ENCODE data around the gene ALG1. TPM values are rescaled to one million over a fixed set of nuclear protein-coding genes. Genes with fewer than 3 reads are reported as not detected.

ALG1 gene, protein sequence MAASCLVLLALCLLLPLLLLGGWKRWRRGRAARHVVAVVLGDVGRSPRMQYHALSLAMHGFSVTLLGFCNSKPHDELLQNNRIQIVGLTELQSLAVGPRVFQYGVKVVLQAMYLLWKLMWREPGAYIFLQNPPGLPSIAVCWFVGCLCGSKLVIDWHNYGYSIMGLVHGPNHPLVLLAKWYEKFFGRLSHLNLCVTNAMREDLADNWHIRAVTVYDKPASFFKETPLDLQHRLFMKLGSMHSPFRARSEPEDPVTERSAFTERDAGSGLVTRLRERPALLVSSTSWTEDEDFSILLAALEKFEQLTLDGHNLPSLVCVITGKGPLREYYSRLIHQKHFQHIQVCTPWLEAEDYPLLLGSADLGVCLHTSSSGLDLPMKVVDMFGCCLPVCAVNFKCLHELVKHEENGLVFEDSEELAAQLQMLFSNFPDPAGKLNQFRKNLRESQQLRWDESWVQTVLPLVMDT
- total RNA-seq (2012; rRNA removed) = 27.4 and 34.1 TPM in 2 replicates

- H3K4me2 ChIP-seq (ENCODE audit: low read length) = peak within 1 kb of the TSS; percentile 87
- peaks cover 15% of the 10 kb centered on the region for H3K4me1 ChIP-seq (ENCODE audit: control insufficient read depth, insufficient read depth, low read length)
- H3K36me3 ChIP-seq (ENCODE audit: insufficient read depth, low read length) = peaks cover 14% of the 10 kb centered on the region
- peak within 1 kb of the TSS; percentile 90 for H3K4me3 ChIP-seq (ENCODE audit: low read length)
- peaks cover 9% of the 10 kb centered on the region for H3K27me3 ChIP-seq (ENCODE audit: control insufficient read depth, insufficient read depth, low read length)
- H3K9ac ChIP-seq (ENCODE audit: low read depth, low read length) = peak within 1 kb of the TSS; percentile 88
- H3K9me3 ChIP-seq (replicated peaks; ENCODE audit: low read length) = no peaks in the 10 kb centered on the region
These were observed at the start of gene ALG1 for GRCh38 chr16:5071681-5072333. Gene ALG1 (plus strand): TSS chr16:5071843. CDS start chr16:5071850, 7 bp downstream.

GRCh38 chr16:5022521-5022920, 49.1 kb upstream of the ALG1 start:
- H3K36me3 ChIP-seq (ENCODE audit: insufficient read depth, low read length) = no peaks in the 10 kb centered on the region
- H3K9me3 ChIP-seq (replicated peaks; ENCODE audit: low read length) = no peaks in the 10 kb centered on the region
- no peak overlapping the region for H3K4me2 ChIP-seq (ENCODE audit: low read length)
- H3K9ac ChIP-seq (ENCODE audit: low read depth, low read length) = no peak overlapping the region
- no peaks in the 10 kb centered on the region for H3K4me1 ChIP-seq (ENCODE audit: control insufficient read depth, insufficient read depth, low read length)
- H3K27me3 ChIP-seq (ENCODE audit: control insufficient read depth, insufficient read depth, low read length) = peaks cover 24% of the 10 kb centered on the region
- H3K4me3 ChIP-seq (ENCODE audit: low read length) = no peak overlapping the region

GRCh38 chr16:5024632-5025031, 47.0 kb upstream of the ALG1 start:
- Histone ChIP-seq H3K4me3 (ENCODE audit: low read length) (no peak overlapping the region), H3K27me3 (ENCODE audit: control insufficient read depth, insufficient read depth, low read length) (peaks cover 7% of the 10 kb centered on the region), H3K9me3 (replicated peaks; ENCODE audit: low read length) (no peaks in the 10 kb centered on the region), H3K4me2 (ENCODE audit: low read length) (no peak overlapping the region), H3K9ac (ENCODE audit: low read depth, low read length) (no peak overlapping the region), H3K36me3 (ENCODE audit: insufficient read depth, low read length) (no peaks in the 10 kb centered on the region), H3K4me1 (ENCODE audit: control insufficient read depth, insufficient read depth, low read length) (no peaks in the 10 kb centered on the region)

GRCh38 chr16:5025171-5025632, 46.4 kb upstream of the ALG1 start:
- H3K36me3 ChIP-seq (ENCODE audit: insufficient read depth, low read length) = no peaks in the 10 kb centered on the region
- H3K9me3 ChIP-seq (replicated peaks; ENCODE audit: low read length) = no peaks in the 10 kb centered on the region
- peaks cover 3% of the 10 kb centered on the region for H3K27me3 ChIP-seq (ENCODE audit: control insufficient read depth, insufficient read depth, low read length)
- H3K4me2 ChIP-seq (ENCODE audit: low read length) = no peak overlapping the region
- no peak overlapping the region for H3K4me3 ChIP-seq (ENCODE audit: low read length)
- no peak overlapping the region for H3K9ac ChIP-seq (ENCODE audit: low read depth, low read length)
- no peaks in the 10 kb centered on the region for H3K4me1 ChIP-seq (ENCODE audit: control insufficient read depth, insufficient read depth, low read length)

- Histone ChIP-seq H3K4me2 (ENCODE audit: low read length) (no peak overlapping the region), H3K27me3 (ENCODE audit: control insufficient read depth, insufficient read depth, low read length) (no peaks in the 10 kb centered on the region), H3K9ac (ENCODE audit: low read depth, low read length) (no peak overlapping the region)
These were observed 45.0 kb upstream of the ALG1 start for GRCh38 chr16:5026664-5027063.

GRCh38 chr16:5027086-5027485, 44.6 kb upstream of the ALG1 start:
- H3K9me3 ChIP-seq (replicated peaks; ENCODE audit: low read length) = no peaks in the 10 kb centered on the region
- H3K4me1 ChIP-seq (ENCODE audit: control insufficient read depth, insufficient read depth, low read length) = no peaks in the 10 kb centered on the region
- no peaks in the 10 kb centered on the region for H3K36me3 ChIP-seq (ENCODE audit: insufficient read depth, low read length)

More at GRCh38 chr16:5026664-5027063, 45.0 kb upstream of the ALG1 start:
- Histone ChIP-seq H3K4me1 (ENCODE audit: control insufficient read depth, insufficient read depth, low read length) (no peaks in the 10 kb centered on the region), H3K4me3 (ENCODE audit: low read length) (no peak overlapping the region), H3K36me3 (ENCODE audit: insufficient read depth, low read length) (no peaks in the 10 kb centered on the region), H3K9me3 (replicated peaks; ENCODE audit: low read length) (no peaks in the 10 kb centered on the region)

DNA sequence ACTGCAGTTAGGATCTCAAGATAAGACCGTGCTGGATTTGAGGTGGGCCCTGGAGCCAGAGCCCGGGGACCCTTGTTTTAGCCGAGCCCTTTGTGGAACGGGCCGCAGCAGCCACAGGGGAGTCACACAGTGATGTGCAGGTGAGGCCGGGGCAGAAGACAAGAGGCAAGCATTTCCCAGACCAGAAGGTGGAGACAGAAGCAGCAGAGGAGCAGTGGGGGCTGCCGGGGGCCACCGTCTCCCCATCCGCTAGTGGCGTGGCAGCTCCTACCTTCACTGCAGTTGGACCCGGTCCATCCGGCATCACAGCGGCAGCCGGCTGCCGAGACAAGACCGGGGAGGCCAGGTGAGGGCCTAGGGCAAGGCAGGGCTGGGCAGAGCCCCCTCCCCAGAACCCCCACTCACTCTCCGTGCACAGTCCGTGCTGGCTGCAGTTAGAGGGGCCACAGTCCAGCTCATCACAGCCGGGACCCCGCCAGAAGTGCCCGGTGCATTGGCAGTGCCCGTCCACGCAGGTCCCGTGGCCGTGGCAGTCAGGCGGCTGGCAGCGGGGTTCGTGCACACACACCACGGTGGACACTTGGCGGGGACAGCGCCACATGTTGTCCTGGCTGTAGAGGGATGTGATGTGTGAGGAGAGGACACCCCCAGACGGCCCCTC, 43.9 kb upstream of the ALG1 start:
- Histone ChIP-seq H3K4me3 (ENCODE audit: low read length) (no peak overlapping the region), H3K9ac (ENCODE audit: low read depth, low read length) (no peak overlapping the region)

More at GRCh38 chr16:5027086-5027485, 44.6 kb upstream of the ALG1 start:
- H3K27me3 ChIP-seq (ENCODE audit: control insufficient read depth, insufficient read depth, low read length) = no peaks in the 10 kb centered on the region
- H3K4me3 ChIP-seq (ENCODE audit: low read length) = no peak overlapping the region
- H3K9ac ChIP-seq (ENCODE audit: low read depth, low read length) = no peak overlapping the region
- H3K4me2 ChIP-seq (ENCODE audit: low read length) = no peak overlapping the region

DNA sequence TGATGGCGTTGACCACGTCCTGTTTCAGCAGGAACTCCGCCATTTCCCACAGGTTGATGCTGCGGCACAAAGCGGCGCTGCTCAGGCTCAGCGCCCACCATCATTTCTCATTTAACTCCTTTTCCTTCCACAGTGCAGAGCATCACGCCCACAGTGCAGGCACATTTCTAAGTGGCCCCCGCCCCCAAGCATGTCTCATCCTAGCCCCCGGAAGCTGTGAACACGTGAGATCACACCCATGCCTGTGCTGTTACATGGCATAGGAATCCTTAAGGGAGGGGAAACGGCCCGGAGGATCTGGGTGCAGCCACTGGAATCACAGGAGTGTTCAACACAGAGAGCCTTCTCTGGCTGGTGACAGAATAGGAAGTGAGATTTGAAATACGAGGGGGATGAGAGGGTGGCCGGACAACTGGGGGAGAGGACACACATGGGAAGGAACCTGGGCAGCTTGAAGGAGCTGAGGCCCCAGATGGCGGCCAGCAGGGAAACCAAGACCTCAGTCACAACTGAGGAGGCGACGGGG, 42.6 kb upstream of the ALG1 start:
- H3K4me1 ChIP-seq (ENCODE audit: control insufficient read depth, insufficient read depth, low read length) = peaks cover 8% of the 10 kb centered on the region
- no peaks in the 10 kb centered on the region for H3K27me3 ChIP-seq (ENCODE audit: control insufficient read depth, insufficient read depth, low read length)
- no peak overlapping the region for H3K9ac ChIP-seq (ENCODE audit: low read depth, low read length)
- no peaks in the 10 kb centered on the region for H3K9me3 ChIP-seq (replicated peaks; ENCODE audit: low read length)
- no peak overlapping the region for H3K4me2 ChIP-seq (ENCODE audit: low read length)
- no peaks in the 10 kb centered on the region for H3K36me3 ChIP-seq (ENCODE audit: insufficient read depth, low read length)
- no peak overlapping the region for H3K4me3 ChIP-seq (ENCODE audit: low read length)

More for the DNA sequence above, 43.9 kb upstream of the ALG1 start:
- Histone ChIP-seq H3K4me1 (ENCODE audit: control insufficient read depth, insufficient read depth, low read length) (peaks cover 2% of the 10 kb centered on the region), H3K27me3 (ENCODE audit: control insufficient read depth, insufficient read depth, low read length) (no peaks in the 10 kb centered on the region), H3K9me3 (replicated peaks; ENCODE audit: low read length) (no peaks in the 10 kb centered on the region), H3K36me3 (ENCODE audit: insufficient read depth, low read length) (no peaks in the 10 kb centered on the region), H3K4me2 (ENCODE audit: low read length) (no peak overlapping the region)

- Histone ChIP-seq H3K36me3 (ENCODE audit: insufficient read depth, low read length) (no peaks in the 10 kb centered on the region), H3K9me3 (replicated peaks; ENCODE audit: low read length) (no peaks in the 10 kb centered on the region), H3K9ac (ENCODE audit: low read depth, low read length) (no peak overlapping the region), H3K4me2 (ENCODE audit: low read length) (no peak overlapping the region), H3K4me3 (ENCODE audit: low read length) (no peak overlapping the region), H3K27me3 (ENCODE audit: control insufficient read depth, insufficient read depth, low read length) (no peaks in the 10 kb centered on the region), H3K4me1 (ENCODE audit: control insufficient read depth, insufficient read depth, low read length) (peaks cover 15% of the 10 kb centered on the region)
These were observed 41.3 kb upstream of the ALG1 start for GRCh38 chr16:5030251-5030870.

DNA sequence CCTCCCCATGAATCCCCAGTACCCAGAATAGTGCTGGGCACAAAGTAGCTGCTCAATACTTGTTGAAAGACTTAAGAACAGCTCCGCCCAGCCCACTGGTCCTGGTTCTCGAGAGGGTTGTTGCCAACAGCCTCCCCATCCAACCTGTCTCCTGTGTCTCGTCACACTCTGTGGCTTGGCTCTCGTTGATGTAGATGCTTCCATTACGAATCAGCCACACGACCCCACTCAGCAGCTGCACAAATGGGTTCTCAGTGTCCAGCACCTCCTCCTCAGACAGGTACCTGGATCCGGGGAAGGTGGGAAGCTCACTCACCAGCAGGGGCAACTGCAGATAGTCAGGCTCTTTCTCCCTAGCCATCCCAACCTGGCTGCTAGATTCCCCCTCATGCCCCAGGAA, 40.0 kb upstream of the ALG1 start:
- Histone ChIP-seq H3K9me3 (replicated peaks; ENCODE audit: low read length) (no peaks in the 10 kb centered on the region), H3K36me3 (ENCODE audit: insufficient read depth, low read length) (no peaks in the 10 kb centered on the region), H3K9ac (ENCODE audit: low read depth, low read length) (no peak overlapping the region), H3K4me2 (ENCODE audit: low read length) (no peak overlapping the region), H3K4me1 (ENCODE audit: control insufficient read depth, insufficient read depth, low read length) (peaks cover 15% of the 10 kb centered on the region), H3K27me3 (ENCODE audit: control insufficient read depth, insufficient read depth, low read length) (no peaks in the 10 kb centered on the region), H3K4me3 (ENCODE audit: low read length) (no peak overlapping the region)

GRCh38 chr16:5032748-5033167, 38.9 kb upstream of the ALG1 start:
- H3K9me3 ChIP-seq (replicated peaks; ENCODE audit: low read length) = no peaks in the 10 kb centered on the region
- peak overlapping the region; percentile 83 for H3K9ac ChIP-seq (ENCODE audit: low read depth, low read length)
- H3K4me3 ChIP-seq (ENCODE audit: low read length) = peak overlapping the region; percentile 91
- no peaks in the 10 kb centered on the region for H3K36me3 ChIP-seq (ENCODE audit: insufficient read depth, low read length)
- peak overlapping the region; percentile 94 for H3K4me2 ChIP-seq (ENCODE audit: low read length)
- no peaks in the 10 kb centered on the region for H3K27me3 ChIP-seq (ENCODE audit: control insufficient read depth, insufficient read depth, low read length)
- H3K4me1 ChIP-seq (ENCODE audit: control insufficient read depth, insufficient read depth, low read length) = peaks cover 15% of the 10 kb centered on the region

All from skeletal muscle satellite cell (primary cell).